H1 (cell line): ENCODE data around the gene HLA-DPA1. TPM values are rescaled to one million over a fixed set of nuclear protein-coding genes. Genes with fewer than 3 reads are reported as not detected.

Experiments
- CTCF ChIA-PET: fragments of 300-600 bp; sonication (Branson Sonifier 250); formaldehyde crosslinking; loops from one replicate; lab custom pipeline; 2021; ENCODE audit not compliant: partially characterized antibody; lab: Charles Lee
- POLR2A ChIA-PET: fragments of 300-600 bp; sonication (Branson Sonifier 250); formaldehyde crosslinking; loops from one replicate; lab custom pipeline; 2021; ENCODE audit warnings: inconsistent platforms; ENCODE audit not compliant: partially characterized antibody; lab: Charles Lee
- DNase-seq, 2 experiments: peaks; one replicate each; pipeline versions ENCODE4 v3.0.0 to v3.0.0-alpha.2; 2010 to 2022; ENCODE audit warnings: low spot score in 2 of 2, low read depth in 1 of 2, mixed read lengths in 1 of 2
- FAIRE-seq: peaks from 2 replicates; lab custom pipeline; 2011; peaks lifted over from hg19 to GRCh38; lab: Jason Lieb, UNC
- H2AFZ ChIP-seq: 2 replicates; pipeline ENCODE4 v1.8.1; 2012; ENCODE audit warnings: low read length, inconsistent platforms
- H2AK5ac ChIP-seq: 2 replicates; pipeline ENCODE4 v1.6.1; 2013; ENCODE audit warnings: low read depth, low read length
- H2BK120ac ChIP-seq: replicated peaks from 2 replicates; pipeline ENCODE3; 2013; ENCODE audit warnings: low read depth, low read length, inconsistent platforms
- H2BK12ac ChIP-seq: 2 replicates; pipeline ENCODE4 v1.6.1; 2013; ENCODE audit warnings: low read depth, low read length
- H2BK15ac ChIP-seq: 2 replicates; pipeline ENCODE4 v1.6.1; 2013; ENCODE audit warnings: low read length
- H2BK20ac ChIP-seq: 2 replicates; pipeline ENCODE4 v1.6.1; 2013; ENCODE audit warnings: low read length
- H2BK5ac ChIP-seq: 2 replicates; pipeline ENCODE4 v1.6.1; 2013; ENCODE audit warnings: low read depth, low read length
- H3K14ac ChIP-seq: 2 replicates; pipeline ENCODE4 v1.6.1; 2013; ENCODE audit warnings: inconsistent platforms; ENCODE audit not compliant: insufficient read length
- H3K18ac ChIP-seq: 2 replicates; pipeline ENCODE4 v1.6.1; 2013; ENCODE audit warnings: low read length; ENCODE audit errors: extremely low read depth
- H3K23ac ChIP-seq: 2 replicates; pipeline ENCODE4 v1.6.1; 2013; ENCODE audit warnings: inconsistent platforms; ENCODE audit not compliant: insufficient read length
- H3K23me2 ChIP-seq: 2 replicates; pipeline ENCODE4 v1.6.1; 2013; ENCODE audit warnings: low read depth, low read length
- H3K27ac ChIP-seq: 2 replicates; pipeline ENCODE4 v1.6.1; 2011; ENCODE audit warnings: low read depth, low read length, inconsistent platforms
- H3K27me3 ChIP-seq, 4 experiments: replicated peaks in 1 of 4; 1 replicate in 1 of 4; 2 replicates in 3 of 4; pipeline versions ENCODE4 v1.6.1 to v1.8.1; 2011 to 2013; ENCODE audit warnings: low read length in 3 of 4, mild to moderate bottlenecking in 3 of 4, inconsistent platforms in 2 of 4, mixed read lengths in 2 of 4, moderate library complexity in 1 of 4; ENCODE audit not compliant: control insufficient read depth in 3 of 4, insufficient read depth in 3 of 4; ENCODE audit errors: extremely low read depth in 1 of 4
- H3K36me3 ChIP-seq, 4 experiments: 2 replicates each; pipeline versions ENCODE4 v1.6.1 to v1.8.1; 2011 to 2013; ENCODE audit warnings: mild to moderate bottlenecking in 4 of 4, low read length in 3 of 4, moderate library complexity in 2 of 4, control low read depth in 1 of 4, inconsistent platforms in 1 of 4; ENCODE audit not compliant: insufficient read depth in 4 of 4, control insufficient read depth in 2 of 4
- H3K4ac ChIP-seq: replicated peaks from 2 replicates; pipeline ENCODE3; 2013; ENCODE audit warnings: low read length, low read depth, mixed read lengths, inconsistent platforms; ENCODE audit not compliant: insufficient read length
- H3K4me1 ChIP-seq, 4 experiments: replicated peaks in 1 of 4; 1 replicate in 1 of 4; 2 replicates in 3 of 4; pipeline versions ENCODE4 v1.6.1 to v1.8.1; 2011 to 2013; ENCODE audit warnings: low read length in 3 of 4, inconsistent platforms in 2 of 4, mixed read lengths in 1 of 4; ENCODE audit not compliant: insufficient read depth in 4 of 4, control insufficient read depth in 3 of 4
- H3K4me2 ChIP-seq, 2 experiments: 2 replicates each; pipeline versions ENCODE4 v1.6.1 to v1.8.1; 2011 to 2013; ENCODE audit warnings: low read depth in 2 of 2, low read length in 2 of 2, control low read depth in 1 of 2, inconsistent platforms in 1 of 2, mild to moderate bottlenecking in 1 of 2; ENCODE audit not compliant: insufficient read depth in 1 of 2
- H3K4me3 ChIP-seq, 4 experiments: fragments of 200-600, 300-600 bp in 1 of 4; sonication (generic), shearing (Covaris generic), sonication (Bioruptor Twin) in 1 of 4; 2 replicates each; pipeline versions ENCODE4 v1.5.1 to v1.8.1; 2011 to 2016; ENCODE audit warnings: low read length in 4 of 4, low read depth in 3 of 4, control low read depth in 2 of 4, inconsistent platforms in 2 of 4, mild to moderate bottlenecking in 2 of 4, mixed read lengths in 1 of 4, moderate library complexity in 1 of 4; ENCODE audit not compliant: insufficient read depth in 2 of 4; ENCODE audit errors: extremely low read depth in 1 of 4
- H3K56ac ChIP-seq: replicated peaks from 2 replicates; pipeline ENCODE3; 2013; ENCODE audit warnings: low read depth, mild to moderate bottlenecking, mixed read lengths, low read length, inconsistent platforms; ENCODE audit not compliant: insufficient read length
- H3K79me1 ChIP-seq: 2 replicates; pipeline ENCODE4 v1.6.1; 2013; ENCODE audit warnings: low read depth, low read length, control low read depth
- H3K79me2 ChIP-seq, 2 experiments: 2 replicates each; pipeline versions ENCODE4 v1.6.1 to v1.8.1; 2012 to 2013; ENCODE audit warnings: low read length in 2 of 2, mild to moderate bottlenecking in 2 of 2, inconsistent platforms in 1 of 2; ENCODE audit not compliant: insufficient read depth in 2 of 2, control insufficient read depth in 1 of 2
- H3K9ac ChIP-seq, 4 experiments: replicated peaks in 1 of 4; 1 replicate in 1 of 4; 2 replicates in 3 of 4; pipeline versions ENCODE4 v1.6.1 to v1.8.1; 2011 to 2013; ENCODE audit warnings: low read depth in 3 of 4, low read length in 3 of 4, control low read depth in 2 of 4, mild to moderate bottlenecking in 2 of 4, moderate library complexity in 2 of 4, inconsistent platforms in 1 of 4; ENCODE audit errors: extremely low read depth in 1 of 4
- H3K9me3 ChIP-seq, 2 experiments: 2 replicates each; pipeline versions ENCODE4 v1.6.1 to v1.8.1; 2012 to 2013; ENCODE audit warnings: mild to moderate bottlenecking in 2 of 2, moderate library complexity in 2 of 2, control low read depth in 1 of 2, inconsistent platforms in 1 of 2, low read depth in 1 of 2, low read length in 1 of 2, mixed read lengths in 1 of 2; ENCODE audit not compliant: insufficient read depth in 2 of 2
- H4K20me1 ChIP-seq, 2 experiments: replicated peaks in 1 of 2; 2 replicates each; pipeline versions ENCODE3 to v1.8.1; 2011 to 2013; ENCODE audit warnings: inconsistent platforms in 2 of 2, low read length in 2 of 2, mild to moderate bottlenecking in 1 of 2; ENCODE audit not compliant: insufficient read depth in 2 of 2, control insufficient read depth in 1 of 2
- H4K5ac ChIP-seq: 2 replicates; pipeline ENCODE4 v1.6.1; 2013; ENCODE audit warnings: low read length, low read depth, mixed read lengths, inconsistent platforms; ENCODE audit not compliant: insufficient read length
- H4K8ac ChIP-seq: 2 replicates; pipeline ENCODE4 v1.8.0; 2013; ENCODE audit warnings: mild to moderate bottlenecking, moderate library complexity, low read length, inconsistent platforms; ENCODE audit not compliant: insufficient read depth; ENCODE audit errors: extremely low read depth
- H4K91ac ChIP-seq: replicated peaks from 2 replicates; pipeline ENCODE3; 2013; ENCODE audit warnings: low read length, mixed read lengths, inconsistent platforms; ENCODE audit not compliant: insufficient read length
- ASH2L ChIP-seq: fragments of 200-600, 300-600 bp; sonication (generic); IDR thresholded peaks from one replicate; pipeline ENCODE4 v1.7.1; 2017; ENCODE audit warnings: low read length
- BCL11A ChIP-seq, 2 experiments: IDR thresholded peaks; one replicate each; pipeline ENCODE4 v1.6.1; 2011; ENCODE audit warnings: low read depth in 2 of 2, low read length in 2 of 2, mild to moderate bottlenecking in 2 of 2
- CEBPB ChIP-seq: IDR thresholded peaks from 2 replicates; pipeline ENCODE4 v1.6.1; 2012; ENCODE audit warnings: low read depth, low read length
- SIRT6 ChIP-seq: IDR thresholded peaks from one replicate; pipeline ENCODE4 v1.7.1; 2012; ENCODE audit warnings: low read length, inconsistent platforms
- SP1 ChIP-seq: IDR thresholded peaks from 2 replicates; pipeline ENCODE4 v1.6.1; 2011; ENCODE audit warnings: low read depth, low read length
- SP4 ChIP-seq: IDR thresholded peaks from 2 replicates; pipeline ENCODE4 v1.6.1; 2012; ENCODE audit warnings: low read length, inconsistent platforms
- WGBS, 2 experiments: shearing (Covaris generic) in 1 of 2; methylation state at CpG; one replicate each; pipeline versions ENCODE4 v1.1.6 to v1.1.7; 2013 to 2015; ENCODE audit warnings: low lambda C conversion rate in 2 of 2, mixed read lengths in 2 of 2, inconsistent platforms in 1 of 2, low coverage in 1 of 2, missing lambda C conversion rate in 1 of 2; ENCODE audit not compliant: insufficient replicate concordance in 2 of 2, insufficient coverage in 1 of 2, insufficient read length in 1 of 2; ENCODE audit errors: extremely low coverage in 1 of 2, missing lambda C conversion rate in 1 of 2; 5-methylcytosine and 5-hydroxymethylcytosine counted together
- polyA plus RNA-seq, 7 experiments: library from polyadenylated mRNA; depleted of rRNA in 3 of 7; stranded (reverse) in 5 of 7; unstranded in 2 of 7; fragments of >200 nt in 5 of 7; fragments of 200-250 nt in 2 of 7; gene quantifications; 1 replicate in 5 of 7; 2 replicates in 1 of 7; 4 replicates in 1 of 7; pipeline versions ENCODE4 v1.2.1 to v1.2.3, GENCODE V29; 2011 to 2013; ENCODE audit warnings: missing spikeins in 2 of 7, mixed read lengths in 2 of 7
- total RNA-seq: library from RNA; stranded (reverse); fragmentation: NEBNext Ultra II Directional; extraction: Animal tissue kit (Norgen Biotek cat#: 25700); gene quantifications from 2 replicates; pipeline ENCODE4 v1.2.1, GENCODE V29; 2021
- TF ChIP-seq, protein P1 (sequence below): IDR thresholded peaks from 2 replicates; pipeline ENCODE4 v1.6.1; 2012; ENCODE audit warnings: inconsistent platforms

HLA-DPA1 gene
- total and polyA plus RNA-seq, 2 of the 8 experiments (the other 6 are each of a cell fraction or from before 2014, with no cell fraction given) = 6.2 to 13.1 TPM

DNA sequence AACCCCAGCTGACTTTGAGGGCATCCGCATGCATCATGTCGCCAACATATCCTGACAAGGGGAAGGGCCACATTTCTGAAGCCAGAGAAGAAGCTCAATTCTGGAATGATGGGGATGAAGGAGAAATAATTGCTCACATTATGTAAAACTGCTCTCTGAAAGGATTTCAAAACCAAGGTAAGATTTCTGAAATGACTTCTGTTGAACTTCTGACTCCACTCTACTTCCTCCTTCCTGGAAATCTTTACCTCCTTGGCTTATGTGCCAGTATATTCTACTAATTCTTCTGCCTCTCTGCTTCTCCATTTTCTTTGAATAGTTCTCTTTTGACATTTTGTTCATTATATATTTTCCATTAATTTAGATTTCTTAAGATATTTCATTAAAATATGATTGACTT, 34.2 kb upstream of the HLA-DPA1 start:
- Histone ChIP-seq H3K56ac (no peak overlapping the region), H4K20me1 (no peaks in the 10 kb centered on the region), H4K91ac (no peak overlapping the region), H2AFZ (no peak overlapping the region), H3K79me2 (no peaks in the 10 kb centered on the region), H2AK5ac (no peak overlapping the region), H3K4me2 (no peak overlapping the region), H3K9me3 (no peaks in the 10 kb centered on the region), H2BK20ac (no peak overlapping the region), H3K9ac (no peak overlapping the region), H3K36me3 (no peaks in the 10 kb centered on the region), H2BK15ac (no peak overlapping the region), H3K23ac (no peak overlapping the region), H4K8ac (no peak overlapping the region), H2BK12ac (no peak overlapping the region), H3K79me1 (no peaks in the 10 kb centered on the region), H4K5ac (no peak overlapping the region), H2BK120ac (no peak overlapping the region), H3K14ac (no peak overlapping the region), H3K27me3 (no peaks in the 10 kb centered on the region; a peak in 1 of 7 replicates), H3K4ac (no peak overlapping the region), H3K27ac (no peak overlapping the region), H2BK5ac (no peak overlapping the region), H3K23me2 (peaks cover 6% of the 10 kb centered on the region; the same call in 1 of the 2 replicates), H3K4me3 (no peak overlapping the region), H3K4me1 (no peaks in the 10 kb centered on the region), H3K18ac (no peak overlapping the region)
- ChIA-PET CTCF (interaction anchor here (1.8 kb wide), 2 partner anchors 9 to 19 kb away, joined by 5 to 7 read pairs; no protein-coding TSS in a partner anchor), POLR2A (interaction anchor here (1.2 to 4.2 kb wide), 4 partner anchors 9 to 136 kb away, joined by 3 to 25 read pairs (median 6); no protein-coding TSS in a partner anchor)
- 100% methylated on average over 2 of the region's 2 CpGs; no CpG with 5 or more reads in 1 of the 2 experiments for WGBS, 2 experiments
- FAIRE-seq (no peak), DNase-seq (no peak)
- no peak for TF ChIP-seq ASH2L
- no peak for TF ChIP-seq CEBPB
- TF ChIP-seq SP4 = no peak
- TF ChIP-seq BCL11A (IDR thresholded peaks at IDR 0.05; ENCODE audit: low read depth in 2 of 2, low read length in 2 of 2) = no peak
- TF ChIP-seq, protein P1, sequence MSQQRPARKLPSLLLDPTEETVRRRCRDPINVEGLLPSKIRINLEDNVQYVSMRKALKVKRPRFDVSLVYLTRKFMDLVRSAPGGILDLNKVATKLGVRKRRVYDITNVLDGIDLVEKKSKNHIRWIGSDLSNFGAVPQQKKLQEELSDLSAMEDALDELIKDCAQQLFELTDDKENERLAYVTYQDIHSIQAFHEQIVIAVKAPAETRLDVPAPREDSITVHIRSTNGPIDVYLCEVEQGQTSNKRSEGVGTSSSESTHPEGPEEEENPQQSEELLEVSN = no peak
- TF ChIP-seq SP1 = no peak
- no peak for TF ChIP-seq SIRT6
